ENCODE results near the gene BSCL2.
"Not testable (repeated sequence)": the region's sequence is repeated elsewhere in the genome, so short reads cannot be mapped to it uniquely, and the experiment has no call there.

GRCh38 chr11:62703921-62704320 lies 3.3 kb downstream of the BSCL2 start:
- TF ChIP-seq, protein P1, sequence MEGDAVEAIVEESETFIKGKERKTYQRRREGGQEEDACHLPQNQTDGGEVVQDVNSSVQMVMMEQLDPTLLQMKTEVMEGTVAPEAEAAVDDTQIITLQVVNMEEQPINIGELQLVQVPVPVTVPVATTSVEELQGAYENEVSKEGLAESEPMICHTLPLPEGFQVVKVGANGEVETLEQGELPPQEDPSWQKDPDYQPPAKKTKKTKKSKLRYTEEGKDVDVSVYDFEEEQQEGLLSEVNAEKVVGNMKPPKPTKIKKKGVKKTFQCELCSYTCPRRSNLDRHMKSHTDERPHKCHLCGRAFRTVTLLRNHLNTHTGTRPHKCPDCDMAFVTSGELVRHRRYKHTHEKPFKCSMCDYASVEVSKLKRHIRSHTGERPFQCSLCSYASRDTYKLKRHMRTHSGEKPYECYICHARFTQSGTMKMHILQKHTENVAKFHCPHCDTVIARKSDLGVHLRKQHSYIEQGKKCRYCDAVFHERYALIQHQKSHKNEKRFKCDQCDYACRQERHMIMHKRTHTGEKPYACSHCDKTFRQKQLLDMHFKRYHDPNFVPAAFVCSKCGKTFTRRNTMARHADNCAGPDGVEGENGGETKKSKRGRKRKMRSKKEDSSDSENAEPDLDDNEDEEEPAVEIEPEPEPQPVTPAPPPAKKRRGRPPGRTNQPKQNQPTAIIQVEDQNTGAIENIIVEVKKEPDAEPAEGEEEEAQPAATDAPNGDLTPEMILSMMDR (IDR thresholded peaks at IDR 0.05): not testable (repeated sequence)
- not testable (repeated sequence) for TF ChIP-seq POLR2A (IDR thresholded peaks at IDR 0.05)

Measured in thyroid gland (tissue), 4 donors.